K562 (cell line): ENCODE results near the gene AIF1. TPM values are rescaled to one million over a fixed set of nuclear protein-coding genes. Genes with fewer than 3 reads are reported as not detected.

Source experiments
- ARID3B ChIP-seq: fragments of 250-450 bp; sonication (Bioruptor Pico); IDR thresholded peaks from 2 replicates; pipeline ENCODE4 v1.4.0; 2020; ENCODE audit warnings: borderline replicate concordance
- CC2D1A ChIP-seq: fragments of 450-650 bp; IDR thresholded peaks from 2 replicates; pipeline ENCODE4 v1.6.1; 2017; ENCODE audit warnings: mild to moderate bottlenecking
- FOS ChIP-seq: IDR thresholded peaks from 3 replicates; pipeline ENCODE4 v1.6.1; 2011; ENCODE audit not compliant: insufficient read length; ENCODE audit errors: extremely low read depth
- FOXJ2 ChIP-seq: fragments of 200-800 bp; sonication (Bioruptor generic); IDR thresholded peaks from 2 replicates; pipeline ENCODE4 v1.6.1; 2016; ENCODE audit warnings: missing genetic modification characterization, missing compliant biosample characterization
- FOXJ3 ChIP-seq: sonication (generic); formaldehyde crosslinking; IDR thresholded peaks from 2 replicates; pipeline ENCODE4 v1.4.0; 2020; ENCODE audit warnings: mild to moderate bottlenecking, missing genetic modification reagents
- GABPA ChIP-seq: fragments of 200-800 bp; sonication (Bioruptor generic); conservative IDR thresholded peaks from 2 replicates; pipeline ENCODE4 v1.6.1; 2016; ENCODE audit warnings: low read depth, missing genetic modification characterization, missing compliant biosample characterization
- GABPB1 ChIP-seq: sonication (generic); formaldehyde crosslinking; IDR thresholded peaks from 2 replicates; pipeline ENCODE4 v1.8.0; 2022; ENCODE audit warnings: mild to moderate bottlenecking, missing genetic modification reagents
- GTF2A2 ChIP-seq: IDR thresholded peaks from 2 replicates; pipeline ENCODE4 v1.6.1; 2016; ENCODE audit warnings: mild to moderate bottlenecking, missing genetic modification characterization, missing compliant biosample characterization
- HMGXB4 ChIP-seq: sonication (generic); formaldehyde crosslinking; IDR thresholded peaks from 2 replicates; pipeline ENCODE4 v1.8.1; 2023; ENCODE audit warnings: mild to moderate bottlenecking, missing genetic modification reagents
- ID3 ChIP-seq, 2 experiments: fragments of 250-450 bp in 1 of 2; fragments of 450-650 bp in 1 of 2; sonication (Bioruptor Pico) in 1 of 2; IDR thresholded peaks; 2 replicates each; pipeline versions ENCODE4 v1.6.1 to v1.8.0; 2016 to 2021; ENCODE audit warnings: mild to moderate bottlenecking in 2 of 2, moderate library complexity in 2 of 2, missing compliant biosample characterization in 1 of 2, missing genetic modification characterization in 1 of 2
- KHSRP ChIP-seq: fragments of 450-650 bp; IDR thresholded peaks from 2 replicates; pipeline ENCODE4 v1.6.1; 2017
- MEF2A ChIP-seq: IDR thresholded peaks from 2 replicates; pipeline ENCODE4 v1.6.1; 2011; ENCODE audit warnings: low read depth, mild to moderate bottlenecking, low read length, moderate library complexity; ENCODE audit not compliant: control insufficient read depth
- MXI1 ChIP-seq: IDR thresholded peaks from 2 replicates; pipeline ENCODE4 v1.6.1; 2011; ENCODE audit warnings: low read depth, mild to moderate bottlenecking, improper control_type of control experiment, low read length
- MYBL2 ChIP-seq, 2 experiments: fragments of 450-650 bp in 1 of 2; sonication (generic) in 1 of 2; formaldehyde crosslinking in 1 of 2; IDR thresholded peaks; 2 replicates each; pipeline versions ENCODE4 v1.6.1 to v1.8.1; 2017 to 2022; ENCODE audit warnings: borderline replicate concordance in 1 of 2, inconsistent platforms in 1 of 2, low read depth in 1 of 2, mild to moderate bottlenecking in 1 of 2, missing genetic modification reagents in 1 of 2, moderate library complexity in 1 of 2
- NR2C2 ChIP-seq, 2 experiments: fragments of 200-800 bp in 1 of 2; sonication (Bioruptor generic) in 1 of 2; sonication (generic) in 1 of 2; formaldehyde crosslinking in 1 of 2; IDR thresholded peaks; 2 replicates each; pipeline versions ENCODE4 v1.6.1 to v1.8.0; 2016 to 2022; ENCODE audit warnings: mild to moderate bottlenecking in 1 of 2, missing compliant biosample characterization in 1 of 2, missing genetic modification characterization in 1 of 2, missing genetic modification reagents in 1 of 2
- PHF20 ChIP-seq: fragments of 450-650 bp; IDR thresholded peaks from 2 replicates; pipeline ENCODE4 v1.6.1; 2018; ENCODE audit not compliant: partially characterized antibody
- PRPF4 ChIP-seq: fragments of 200-400 bp; formaldehyde crosslinking; IDR thresholded peaks from one replicate; pipeline ENCODE4 v1.6.1; 2017; ENCODE audit warnings: low read length, low read depth, mild to moderate bottlenecking; ENCODE audit not compliant: insufficient read depth, poor library complexity, severe bottlenecking
- TAL1 ChIP-seq: fragments of 450-650 bp; IDR thresholded peaks from 2 replicates; pipeline ENCODE4 v1.6.1; 2016; ENCODE audit warnings: mild to moderate bottlenecking
- TRIM28 ChIP-seq: fragments of 450-650 bp; IDR thresholded peaks from 2 replicates; pipeline ENCODE4 v1.6.1; 2017
- ZBTB34 ChIP-seq: fragments of 250-450 bp; sonication (Bioruptor Pico); IDR thresholded peaks from 2 replicates; pipeline ENCODE4 v1.8.0; 2021; ENCODE audit warnings: mild to moderate bottlenecking, moderate library complexity
- ZC3H11A ChIP-seq: IDR thresholded peaks from 2 replicates; pipeline ENCODE4 v1.6.1; 2012; ENCODE audit warnings: low read depth, low read length, improper control_type of control experiment
- ZNF584 ChIP-seq: fragments of 200-800 bp; sonication (Bioruptor generic); IDR thresholded peaks from 2 replicates; pipeline ENCODE4 v1.6.1; 2016; ENCODE audit warnings: low read depth, mild to moderate bottlenecking, missing genetic modification characterization, missing compliant biosample characterization
- polyA plus RNA-seq, 8 experiments: library from polyadenylated mRNA; depleted of rRNA in 4 of 8; stranded (reverse) in 5 of 8; unstranded in 3 of 8; fragments of >200 nt; fragmentation: Nextera tagmentation in 2 of 8; fragmentation: Illumina TruSeq in 1 of 8; extraction: Ambion mirVana in 2 of 8; extraction: Trizol in 1 of 8; gene quantifications; 2 replicates each; pipeline versions ENCODE4 v1.2.1 to v1.2.3, GENCODE V29; 2011 to 2014; ENCODE audit warnings: inconsistent platforms in 1 of 8, missing spikeins in 1 of 8
- total RNA-seq, 7 experiments: library from RNA; depleted of rRNA in 6 of 7; stranded (reverse); fragments of >200 nt in 6 of 7; fragmentation: Illumina TruSeq in 2 of 7; extraction: Trizol in 2 of 7; gene quantifications; 2 replicates each; pipeline versions ENCODE4 v1.2.1 to v1.2.3, GENCODE V29; 2011 to 2021; ENCODE audit warnings: low replicate concordance in 1 of 7

The AIF1 gene
- total and polyA plus RNA-seq, 9 of the 15 experiments (the other 6 are each of a cell fraction or from before 2014, with no cell fraction given), result 9.4 to 33.4 (median 19.4) TPM

- TF ChIP-seq ZNF584 (CRISPR knock-in tag) (peak; percentile 53), FOXJ3 (CRISPR knock-in tag) (no peak), FOXJ2 (no peak), PRPF4 (no peak), TAL1 (peak; percentile 24; the same call in 1 of the 2 replicates), MEF2A (no peak), ARID3B (0 out of 2 replicates have a peak, but pooled peaks have one; percentile 51), CC2D1A (peak; percentile 91), ID3 (CRISPR knock-in tag; IDR thresholded peaks at IDR 0.05) (no peak), ID3 (tag; IDR thresholded peaks at IDR 0.05) (no peak), HMGXB4 (CRISPR knock-in tag) (0 out of 2 replicates have a peak, but pooled peaks have one; percentile 32), NR2C2 (CRISPR knock-in tag; IDR thresholded peaks at IDR 0.05) (peak; percentile 72; the same call in 1 of the 2 replicates), NR2C2 (tag; IDR thresholded peaks at IDR 0.05) (no peak), KHSRP (peak; percentile 71), GABPB1 (CRISPR knock-in tag) (no peak), MYBL2 (IDR thresholded peaks at IDR 0.05; ENCODE audit: low read depth) (peak; percentile 96), MYBL2 (CRISPR knock-in tag; IDR thresholded peaks at IDR 0.05; ENCODE audit: borderline replicate concordance) (no peak), GTF2A2 (tag) (no peak), ZC3H11A (no peak), FOS (peak; percentile 61), PHF20 (peak; percentile 87), ZBTB34 (CRISPR knock-in tag) (no peak), GABPA (tag) (peak; percentile 69), TRIM28 (no peak; the same call in 1 of the 2 replicates), MXI1 (peak; percentile 20; the same call in 1 of the 2 replicates)
These were observed 5.0 kb downstream of the AIF1 start (continued) for GRCh38 chr6:31619805-31620585.
